Activated T-cell treated with anti-CD3 and anti-CD28 coated beads for 48 hours (primary cell): ENCODE results near the gene MYO5C.
A peak's percentile ranks its signal among the peaks of the same experiment; 100 is the strongest.
"Not testable (repeated sequence)": the region's sequence is repeated elsewhere in the genome, so short reads cannot be mapped to it uniquely, and the experiment has no call there.

Experiments used
- DNase-seq: peaks from one replicate; pipeline ENCODE4 v3.0.0-alpha.2; 2020; ENCODE audit warnings: low read depth

The MYO5C gene

GRCh38 chr15:52243697-52244555, 51.7 kb downstream of the MYO5C start:
- no peak for DNase-seq

- DNase-seq = no peak
Observed at GRCh38 chr15:52243286-52243685, 52.3 kb downstream of the MYO5C start.

GRCh38 chr15:52241489-52241888, 54.1 kb downstream of the MYO5C start:
- no peak for DNase-seq

GRCh38 chr15:52240166-52240565, 55.4 kb downstream of the MYO5C start:
- DNase-seq = no peak

GRCh38 chr15:52238989-52239525, 56.5 kb downstream of the MYO5C start:
- DNase-seq = not testable (repeated sequence)

- DNase-seq = no peak
Observed at GRCh38 chr15:52238149-52238548, 57.5 kb downstream of the MYO5C start.

GRCh38 chr15:52236013-52236412, 59.6 kb downstream of the MYO5C start:
- DNase-seq = no peak

- DNase-seq = no peak
Observed at GRCh38 chr15:52234596-52235541, 60.7 kb downstream of the MYO5C start.

GRCh38 chr15:52233405-52233804, 62.2 kb downstream of the MYO5C start:
- DNase-seq = no peak

- DNase-seq = no peak
Observed at GRCh38 chr15:52232327-52232726, 63.3 kb downstream of the MYO5C start.

- DNase-seq = no peak
Observed at GRCh38 chr15:52230073-52230472, 65.5 kb downstream of the MYO5C start.

GRCh38 chr15:52228921-52229320, 66.7 kb downstream of the MYO5C start:
- DNase-seq = no peak

GRCh38 chr15:52227456-52227855, 68.1 kb downstream of the MYO5C start:
- peak; percentile 47 for DNase-seq

- DNase-seq = no peak
Observed at GRCh38 chr15:52225230-52225629, 70.4 kb downstream of the MYO5C start.

GRCh38 chr15:52224211-52224610, 71.4 kb downstream of the MYO5C start:
- DNase-seq = no peak

GRCh38 chr15:52221730-52222129, 73.9 kb downstream of the MYO5C start:
- DNase-seq = no peak

GRCh38 chr15:52220937-52221660, 74.5 kb downstream of the MYO5C start:
- no peak for DNase-seq

GRCh38 chr15:52220251-52220650, 75.4 kb downstream of the MYO5C start:
- no peak for DNase-seq

- no peak for DNase-seq
Observed at GRCh38 chr15:52218816-52219215, 76.8 kb downstream of the MYO5C start.

GRCh38 chr15:52218371-52218770, 77.2 kb downstream of the MYO5C start:
- DNase-seq = no peak

- no peak for DNase-seq
Observed at GRCh38 chr15:52217186-52217585, 78.4 kb downstream of the MYO5C start.

GRCh38 chr15:52214553-52214952, 81.1 kb downstream of the MYO5C start:
- no peak for DNase-seq
